GM23338 (cell line): ENCODE data around the gene DTYMK. TPM values are rescaled to one million over a fixed set of nuclear protein-coding genes. Genes with fewer than 3 reads are reported as not detected.

Experiments
- ATAC-seq: fragments of 200-7000 bp; cut with Tn5 transposase; 3 replicates; pipeline ENCODE4 v1.9.1; 2020
- DNase-seq: peaks from one replicate; pipeline ENCODE4 v3.0.0-alpha.2; 2015; ENCODE audit warnings: low spot score
- H2AFZ ChIP-seq: fragments of 200-600 bp; sonication (generic); 2 replicates; pipeline ENCODE4 v1.8.0; 2016; ENCODE audit warnings: antibody characterized with exemption, mild to moderate bottlenecking, moderate library complexity
- H3F3A ChIP-seq: fragments of 200-600 bp; sonication (generic); replicated peaks from 2 replicates; pipeline ENCODE4 v1.8.0; 2017; ENCODE audit warnings: antibody characterized with exemption, mixed run types, low read depth
- H3K27ac ChIP-seq: fragments of 200-600 bp; sonication (generic); 2 replicates; pipeline ENCODE4 v1.6.1; 2016; ENCODE audit warnings: low read depth
- H3K27me3 ChIP-seq: fragments of 200-600 bp; sonication (generic); 2 replicates; pipeline ENCODE4 v1.8.0; 2016; ENCODE audit warnings: mild to moderate bottlenecking, mixed run types, moderate library complexity; ENCODE audit not compliant: insufficient read depth
- H3K36me3 ChIP-seq: fragments of 200-600 bp; sonication (generic); 2 replicates; pipeline ENCODE4 v1.8.0; 2016; ENCODE audit warnings: mild to moderate bottlenecking; ENCODE audit not compliant: insufficient read depth
- H3K4me1 ChIP-seq: fragments of 200-600 bp; sonication (generic); 2 replicates; pipeline ENCODE4 v1.8.0; 2016; ENCODE audit warnings: mild to moderate bottlenecking, moderate library complexity; ENCODE audit not compliant: insufficient read depth
- H3K4me2 ChIP-seq: fragments of 200-600 bp; sonication (generic); 2 replicates; pipeline ENCODE4 v1.7.1; 2017; ENCODE audit warnings: mixed run types
- H3K4me3 ChIP-seq: fragments of 200-600 bp; sonication (generic); 2 replicates; pipeline ENCODE4 v1.6.1; 2016; ENCODE audit warnings: mixed run types
- H3K79me2 ChIP-seq: fragments of 200-600 bp; sonication (generic); replicated peaks from 2 replicates; pipeline ENCODE4 v1.8.0; 2017; ENCODE audit warnings: mild to moderate bottlenecking; ENCODE audit not compliant: insufficient read depth
- H3K9me2 ChIP-seq: fragments of 200-600 bp; sonication (generic); 2 replicates; pipeline ENCODE4 v1.8.0; 2017; ENCODE audit not compliant: insufficient read depth
- H4K20me1 ChIP-seq: fragments of 200-600 bp; sonication (generic); replicated peaks from 2 replicates; pipeline ENCODE4 v1.8.0; 2017; ENCODE audit warnings: mild to moderate bottlenecking; ENCODE audit not compliant: insufficient read depth
- H3K27ac Mint-ChIP-seq: 2 replicates; pipeline ENCODE4 v1.8.0; 2020; ENCODE audit warnings: inconsistent platforms, mild to moderate bottlenecking, moderate library complexity, mixed read lengths
- H3K27me3 Mint-ChIP-seq: 3 replicates; pipeline ENCODE4 v1.8.0; 2022; ENCODE audit warnings: low read depth, mild to moderate bottlenecking, moderate library complexity, mixed read lengths, inconsistent platforms; ENCODE audit not compliant: insufficient read depth, poor library complexity
- H3K36me3 Mint-ChIP-seq: 3 replicates; pipeline ENCODE4 v1.8.0; 2021; ENCODE audit warnings: low read depth, mild to moderate bottlenecking, inconsistent platforms, moderate library complexity, mixed read lengths
- H3K4me1 Mint-ChIP-seq: 3 replicates; pipeline ENCODE4 v1.8.0; 2020; ENCODE audit warnings: mild to moderate bottlenecking, inconsistent platforms, mixed read lengths
- H3K4me3 Mint-ChIP-seq: 3 replicates; pipeline ENCODE4 v1.8.0; 2021; ENCODE audit warnings: moderate library complexity, mild to moderate bottlenecking, inconsistent platforms, mixed read lengths
- H3K9me3 Mint-ChIP-seq: 3 replicates; pipeline ENCODE4 v1.8.0; 2020; ENCODE audit warnings: moderate library complexity, mild to moderate bottlenecking, inconsistent platforms, mixed read lengths
- CREB1 ChIP-seq: fragments of 250-450 bp; sonication (Bioruptor Pico); IDR thresholded peaks from 2 replicates; pipeline ENCODE4 v1.5.0; 2020; ENCODE audit warnings: low read depth, mild to moderate bottlenecking, moderate library complexity
- CTCF ChIP-seq, 2 experiments: fragments of 200-600 bp in 1 of 2; sonication (generic) in 1 of 2; conservative IDR thresholded peaks; 2 replicates each; pipeline versions ENCODE4 v1.5.1 to v1.6.1; 2016 to 2017; ENCODE audit warnings: antibody characterized with exemption in 2 of 2, low read depth in 2 of 2, mild to moderate bottlenecking in 2 of 2, moderate library complexity in 1 of 2
- EZH2 ChIP-seq: fragments of 200-600 bp; sonication (generic); IDR thresholded peaks from one replicate; pipeline ENCODE4 v1.8.0; 2017; ENCODE audit warnings: antibody characterized with exemption, mild to moderate bottlenecking, low read depth; ENCODE audit not compliant: unreplicated experiment
- EZH2phosphoT487 ChIP-seq: fragments of 200-600 bp; sonication (generic); IDR thresholded peaks from one replicate; pipeline ENCODE4 v1.8.1; 2018; ENCODE audit warnings: antibody characterized with exemption; ENCODE audit not compliant: unreplicated experiment
- JUNB ChIP-seq: IDR thresholded peaks from one replicate; pipeline ENCODE4 v1.6.1; 2016; ENCODE audit warnings: antibody characterized with exemption; ENCODE audit not compliant: unreplicated experiment
- NANOG ChIP-seq: IDR thresholded peaks from 2 replicates; pipeline ENCODE4 v1.6.1; 2016; ENCODE audit warnings: antibody characterized with exemption, borderline replicate concordance
- POLR2AphosphoS5 ChIP-seq: IDR thresholded peaks from 2 replicates; pipeline ENCODE4 v1.6.1; 2016; ENCODE audit warnings: antibody characterized with exemption, low read depth
- REST ChIP-seq: IDR thresholded peaks from one replicate; pipeline ENCODE4 v1.6.1; 2018; ENCODE audit warnings: antibody characterized with exemption; ENCODE audit not compliant: unreplicated experiment
- STAT1 ChIP-seq: IDR thresholded peaks from one replicate; pipeline ENCODE4 v1.6.1; 2016; ENCODE audit warnings: antibody characterized with exemption; ENCODE audit not compliant: unreplicated experiment
- ZNF114 ChIP-seq: fragments of 250-450 bp; sonication (Bioruptor Pico); IDR thresholded peaks from 2 replicates; pipeline ENCODE4 v1.5.0; 2020; ENCODE audit warnings: mild to moderate bottlenecking, moderate library complexity
- ZNF331 ChIP-seq: fragments of 250-450 bp; sonication (Bioruptor Pico); IDR thresholded peaks from 2 replicates; pipeline ENCODE4 v1.5.0; 2020; ENCODE audit warnings: low read depth, mild to moderate bottlenecking, moderate library complexity
- polyA plus RNA-seq: library from polyadenylated mRNA; unstranded; fragments of >200 nt; fragmentation: Nextera tagmentation; extraction: Ambion mirVana; gene quantifications from 2 replicates; pipeline ENCODE4 v1.2.1, GENCODE V29; 2016
- total RNA-seq: library from RNA; depleted of rRNA; stranded (reverse); fragments of >200 nt; shearing (Covaris generic); gene quantifications from 2 replicates; pipeline ENCODE4 v1.2.3, GENCODE V29; 2014
- TF ChIP-seq, protein P1 (sequence below): fragments of 250-450 bp; sonication (Bioruptor Pico); IDR thresholded peaks from 2 replicates; pipeline ENCODE4 v1.5.0; 2020; ENCODE audit warnings: mild to moderate bottlenecking, moderate library complexity
- TF ChIP-seq, protein P2 (sequence below): IDR thresholded peaks from 2 replicates; pipeline ENCODE4 v1.6.1; 2016; ENCODE audit warnings: antibody characterized with exemption

DTYMK gene
- total and polyA plus RNA-seq, 2 experiments from 2014 or later: 55.4 to 65.4 TPM

GRCh38 chr2:241730671-241731293, 44.2 kb upstream of the DTYMK start:
- TF ChIP-seq, protein P1, sequence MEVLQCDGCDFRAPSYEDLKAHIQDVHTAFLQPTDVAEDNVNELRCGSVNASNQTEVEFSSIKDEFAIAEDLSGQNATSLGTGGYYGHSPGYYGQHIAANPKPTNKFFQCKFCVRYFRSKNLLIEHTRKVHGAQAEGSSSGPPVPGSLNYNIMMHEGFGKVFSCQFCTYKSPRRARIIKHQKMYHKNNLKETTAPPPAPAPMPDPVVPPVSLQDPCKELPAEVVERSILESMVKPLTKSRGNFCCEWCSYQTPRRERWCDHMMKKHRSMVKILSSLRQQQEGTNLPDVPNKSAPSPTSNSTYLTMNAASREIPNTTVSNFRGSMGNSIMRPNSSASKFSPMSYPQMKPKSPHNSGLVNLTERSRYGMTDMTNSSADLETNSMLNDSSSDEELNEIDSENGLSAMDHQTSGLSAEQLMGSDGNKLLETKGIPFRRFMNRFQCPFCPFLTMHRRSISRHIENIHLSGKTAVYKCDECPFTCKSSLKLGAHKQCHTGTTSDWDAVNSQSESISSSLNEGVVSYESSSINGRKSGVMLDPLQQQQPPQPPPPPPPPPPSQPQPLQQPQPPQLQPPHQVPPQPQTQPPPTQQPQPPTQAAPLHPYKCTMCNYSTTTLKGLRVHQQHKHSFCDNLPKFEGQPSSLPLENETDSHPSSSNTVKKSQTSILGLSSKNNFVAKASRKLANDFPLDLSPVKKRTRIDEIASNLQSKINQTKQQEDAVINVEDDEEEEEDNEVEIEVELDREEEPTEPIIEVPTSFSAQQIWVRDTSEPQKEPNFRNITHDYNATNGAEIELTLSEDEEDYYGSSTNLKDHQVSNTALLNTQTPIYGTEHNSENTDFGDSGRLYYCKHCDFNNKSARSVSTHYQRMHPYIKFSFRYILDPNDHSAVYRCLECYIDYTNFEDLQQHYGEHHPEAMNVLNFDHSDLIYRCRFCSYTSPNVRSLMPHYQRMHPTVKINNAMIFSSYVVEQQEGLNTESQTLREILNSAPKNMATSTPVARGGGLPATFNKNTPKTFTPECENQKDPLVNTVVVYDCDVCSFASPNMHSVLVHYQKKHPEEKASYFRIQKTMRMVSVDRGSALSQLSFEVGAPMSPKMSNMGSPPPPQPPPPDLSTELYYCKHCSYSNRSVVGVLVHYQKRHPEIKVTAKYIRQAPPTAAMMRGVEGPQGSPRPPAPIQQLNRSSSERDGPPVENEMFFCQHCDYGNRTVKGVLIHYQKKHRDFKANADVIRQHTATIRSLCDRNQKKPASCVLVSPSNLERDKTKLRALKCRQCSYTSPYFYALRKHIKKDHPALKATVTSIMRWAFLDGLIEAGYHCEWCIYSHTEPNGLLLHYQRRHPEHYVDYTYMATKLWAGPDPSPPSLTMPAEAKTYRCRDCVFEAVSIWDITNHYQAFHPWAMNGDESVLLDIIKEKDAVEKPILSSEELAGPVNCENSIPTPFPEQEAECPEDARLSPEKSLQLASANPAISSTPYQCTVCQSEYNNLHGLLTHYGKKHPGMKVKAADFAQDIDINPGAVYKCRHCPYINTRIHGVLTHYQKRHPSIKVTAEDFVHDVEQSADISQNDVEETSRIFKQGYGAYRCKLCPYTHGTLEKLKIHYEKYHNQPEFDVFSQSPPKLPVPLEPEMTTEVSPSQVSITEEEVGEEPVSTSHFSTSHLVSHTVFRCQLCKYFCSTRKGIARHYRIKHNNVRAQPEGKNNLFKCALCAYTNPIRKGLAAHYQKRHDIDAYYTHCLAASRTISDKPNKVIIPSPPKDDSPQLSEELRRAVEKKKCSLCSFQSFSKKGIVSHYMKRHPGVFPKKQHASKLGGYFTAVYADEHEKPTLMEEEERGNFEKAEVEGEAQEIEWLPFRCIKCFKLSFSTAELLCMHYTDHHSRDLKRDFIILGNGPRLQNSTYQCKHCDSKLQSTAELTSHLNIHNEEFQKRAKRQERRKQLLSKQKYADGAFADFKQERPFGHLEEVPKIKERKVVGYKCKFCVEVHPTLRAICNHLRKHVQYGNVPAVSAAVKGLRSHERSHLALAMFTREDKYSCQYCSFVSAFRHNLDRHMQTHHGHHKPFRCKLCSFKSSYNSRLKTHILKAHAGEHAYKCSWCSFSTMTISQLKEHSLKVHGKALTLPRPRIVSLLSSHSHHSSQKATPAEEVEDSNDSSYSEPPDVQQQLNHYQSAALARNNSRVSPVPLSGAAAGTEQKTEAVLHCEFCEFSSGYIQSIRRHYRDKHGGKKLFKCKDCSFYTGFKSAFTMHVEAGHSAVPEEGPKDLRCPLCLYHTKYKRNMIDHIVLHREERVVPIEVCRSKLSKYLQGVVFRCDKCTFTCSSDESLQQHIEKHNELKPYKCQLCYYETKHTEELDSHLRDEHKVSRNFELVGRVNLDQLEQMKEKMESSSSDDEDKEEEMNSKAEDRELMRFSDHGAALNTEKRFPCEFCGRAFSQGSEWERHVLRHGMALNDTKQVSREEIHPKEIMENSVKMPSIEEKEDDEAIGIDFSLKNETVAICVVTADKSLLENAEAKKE: no peak
- TF ChIP-seq CREB1 (CRISPR knock-in tag): no peak
- TF ChIP-seq POLR2AphosphoS5: no peak
- no peak for TF ChIP-seq NANOG
- no peak for TF ChIP-seq ZNF331
- no peak for TF ChIP-seq ZNF114 (CRISPR knock-in tag)
- TF ChIP-seq REST: no peak
- TF ChIP-seq EZH2phosphoT487: no peak
- TF ChIP-seq JUNB: no peak
- TF ChIP-seq, protein P2, sequence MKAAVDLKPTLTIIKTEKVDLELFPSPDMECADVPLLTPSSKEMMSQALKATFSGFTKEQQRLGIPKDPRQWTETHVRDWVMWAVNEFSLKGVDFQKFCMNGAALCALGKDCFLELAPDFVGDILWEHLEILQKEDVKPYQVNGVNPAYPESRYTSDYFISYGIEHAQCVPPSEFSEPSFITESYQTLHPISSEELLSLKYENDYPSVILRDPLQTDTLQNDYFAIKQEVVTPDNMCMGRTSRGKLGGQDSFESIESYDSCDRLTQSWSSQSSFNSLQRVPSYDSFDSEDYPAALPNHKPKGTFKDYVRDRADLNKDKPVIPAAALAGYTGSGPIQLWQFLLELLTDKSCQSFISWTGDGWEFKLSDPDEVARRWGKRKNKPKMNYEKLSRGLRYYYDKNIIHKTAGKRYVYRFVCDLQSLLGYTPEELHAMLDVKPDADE: no peak
- no peak for TF ChIP-seq STAT1
- no peak for TF ChIP-seq CTCF (conservative IDR thresholded peaks at IDR 0.05; ENCODE audit: low read depth in 2 of 2)
- TF ChIP-seq EZH2: no peak
- Histone ChIP-seq H3F3A (0 out of 2 replicates have a peak, but pooled peaks cover 7% of the 10 kb centered on the region), H4K20me1 (no peaks in the 10 kb centered on the region), H3K4me2 (no peak overlapping the region), H3K4me1 (no peaks in the 10 kb centered on the region; the same call in 1 of the 2 replicates), H3K27ac (no peak overlapping the region), H3K36me3 (no peaks in the 10 kb centered on the region), H2AFZ (no peak overlapping the region), H3K9me2 (no peaks in the 10 kb centered on the region), H3K4me3 (no peak overlapping the region), H3K79me2 (no peaks in the 10 kb centered on the region), H3K27me3 (no peaks in the 10 kb centered on the region)
- peaks cover 19% of the 10 kb centered on the region for H3K27me3 Mint-ChIP-seq
- H3K4me3 Mint-ChIP-seq: no peak overlapping the region
- no peaks in the 10 kb centered on the region; the same call in 2 of the 3 replicates for H3K9me3 Mint-ChIP-seq
- no peak for DNase-seq
- H3K36me3 Mint-ChIP-seq: peaks cover under 1% of the 10 kb centered on the region; the same call in 1 of the 3 replicates
- no peak overlapping the region; the same call in 1 of the 2 replicates for H3K27ac Mint-ChIP-seq
- ATAC-seq: no peak
- no peaks in the 10 kb centered on the region for H3K4me1 Mint-ChIP-seq
